Transverse colon (tissue), 4 donors: ENCODE results near the gene CEP83.

Experiments
- CTCF ChIP-seq, 5 experiments: fragments of 200-600 bp in 3 of 5; fragments of 450-650 bp in 2 of 5; sonication (generic) in 3 of 5; IDR thresholded peaks; 1 replicate in 2 of 5; 2 replicates in 3 of 5; pipeline ENCODE4 v1.5.1; 2016 to 2017; ENCODE audit warnings: antibody characterized with exemption in 5 of 5, inconsistent platforms in 3 of 5, mild to moderate bottlenecking in 2 of 5, moderate library complexity in 1 of 5
- EP300 ChIP-seq: sonication (generic); formaldehyde crosslinking; IDR thresholded peaks from one replicate; pipeline ENCODE4 v1.6.1; 2017; ENCODE audit warnings: antibody characterized with exemption, low read depth
- POLR2A ChIP-seq: fragments of 450-650 bp; IDR thresholded peaks from one replicate; pipeline ENCODE4 v1.6.1; 2016; ENCODE audit warnings: antibody characterized with exemption, mild to moderate bottlenecking, moderate library complexity
- POLR2AphosphoS5 ChIP-seq, 3 donors: sonication (generic); formaldehyde crosslinking; IDR thresholded peaks; one replicate each; pipeline ENCODE4 v1.6.1; 2016; ENCODE audit warnings: antibody characterized with exemption in 3 of 3

GRCh38 chr12:94338006-94338794 lies 121.5 kb downstream of the CEP83 start:
- TF ChIP-seq CTCF (IDR thresholded peaks at IDR 0.05) (no peak), POLR2A (no peak), POLR2AphosphoS5 (IDR thresholded peaks at IDR 0.05) (no peak), EP300 (no peak)
